ENCODE measurements around the gene SPAG7.

SPAG7 gene

DNA sequence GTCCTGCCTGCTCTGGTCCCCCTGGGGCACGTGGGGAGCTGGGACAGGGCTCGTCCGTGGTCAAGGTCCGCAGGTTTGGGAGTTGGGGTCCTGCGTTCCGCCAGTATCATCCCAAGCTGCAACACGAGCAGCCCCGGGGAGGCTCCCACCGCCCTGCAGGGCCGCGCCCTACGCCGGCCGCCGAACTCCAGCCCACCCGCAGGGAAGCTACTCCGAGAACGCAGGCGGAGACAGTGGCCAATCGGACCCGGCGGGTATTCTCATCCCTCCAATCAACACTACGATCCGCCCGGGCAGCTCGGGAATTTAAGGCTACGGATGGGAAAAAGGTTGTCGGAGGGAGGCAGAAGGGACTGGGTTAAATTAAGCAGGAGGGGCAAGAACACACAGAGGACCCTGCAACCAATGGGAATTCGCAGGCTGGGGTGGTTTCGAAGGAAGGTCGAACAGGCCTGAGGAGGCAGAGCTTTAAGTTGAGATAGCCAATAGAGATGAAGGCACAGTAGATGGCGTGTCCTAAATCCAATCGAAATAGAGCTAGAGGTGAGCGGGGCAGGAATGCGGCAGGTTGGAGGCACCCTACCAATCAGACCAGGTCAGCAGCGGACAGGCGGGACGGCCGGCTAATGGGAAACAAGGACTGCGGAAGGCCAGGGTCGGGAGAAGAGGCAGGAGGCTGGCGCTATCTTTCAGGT is 626 bp downstream of the SPAG7 start:
- H3K9me3 Mint-ChIP-seq = no peaks in the 10 kb centered on the region
- peaks cover 29% of the 10 kb centered on the region for H3K36me3 Mint-ChIP-seq (ENCODE audit: low read depth)
- H3K4me1 Mint-ChIP-seq (ENCODE audit: low read depth) = peaks cover 43% of the 10 kb centered on the region
- H3K4me3 Mint-ChIP-seq = no peak overlapping the region
- H3K27me3 Mint-ChIP-seq = no peaks in the 10 kb centered on the region
- H3K27ac Mint-ChIP-seq = no peak overlapping the region

DNA sequence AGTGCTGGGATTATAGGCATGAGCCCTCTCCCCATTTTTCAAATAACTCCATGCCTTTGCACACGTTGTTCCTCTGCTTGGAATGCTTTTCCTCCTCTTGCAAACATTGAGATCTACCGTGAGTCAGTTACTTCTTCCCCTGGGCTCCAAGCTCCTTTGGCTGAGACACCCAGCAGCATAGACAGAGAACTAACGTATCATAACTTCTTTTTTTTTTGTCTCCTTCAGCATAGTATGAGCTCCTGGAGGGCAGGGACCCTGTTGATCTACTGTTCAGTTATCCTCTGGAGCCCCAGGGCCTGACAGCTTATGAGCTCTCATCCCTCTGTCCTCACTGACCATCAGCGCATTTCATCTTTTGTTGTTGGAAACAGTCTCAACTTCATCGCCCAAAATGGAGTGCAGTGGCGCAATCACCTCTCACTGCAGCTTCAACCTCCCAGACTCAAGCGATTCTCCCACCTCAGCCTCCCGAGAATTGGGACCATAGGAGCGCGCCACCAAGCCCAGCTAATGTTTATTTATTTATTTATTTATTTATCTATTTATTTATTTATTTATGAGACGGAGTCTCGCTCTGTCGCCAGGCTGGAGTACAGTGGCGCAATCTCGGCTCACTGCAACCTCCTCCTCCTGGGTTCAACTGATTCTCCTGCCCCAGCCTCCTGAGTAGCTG is 2.2 kb downstream of the SPAG7 start:
- Mint-ChIP-seq H3K27ac (peak overlapping the region; percentile 38), H3K4me1 (ENCODE audit: low read depth) (peaks cover 34% of the 10 kb centered on the region), H3K27me3 (no peaks in the 10 kb centered on the region), H3K4me3 (no peak overlapping the region), H3K36me3 (ENCODE audit: low read depth) (peaks cover 24% of the 10 kb centered on the region), H3K9me3 (no peaks in the 10 kb centered on the region)

DNA sequence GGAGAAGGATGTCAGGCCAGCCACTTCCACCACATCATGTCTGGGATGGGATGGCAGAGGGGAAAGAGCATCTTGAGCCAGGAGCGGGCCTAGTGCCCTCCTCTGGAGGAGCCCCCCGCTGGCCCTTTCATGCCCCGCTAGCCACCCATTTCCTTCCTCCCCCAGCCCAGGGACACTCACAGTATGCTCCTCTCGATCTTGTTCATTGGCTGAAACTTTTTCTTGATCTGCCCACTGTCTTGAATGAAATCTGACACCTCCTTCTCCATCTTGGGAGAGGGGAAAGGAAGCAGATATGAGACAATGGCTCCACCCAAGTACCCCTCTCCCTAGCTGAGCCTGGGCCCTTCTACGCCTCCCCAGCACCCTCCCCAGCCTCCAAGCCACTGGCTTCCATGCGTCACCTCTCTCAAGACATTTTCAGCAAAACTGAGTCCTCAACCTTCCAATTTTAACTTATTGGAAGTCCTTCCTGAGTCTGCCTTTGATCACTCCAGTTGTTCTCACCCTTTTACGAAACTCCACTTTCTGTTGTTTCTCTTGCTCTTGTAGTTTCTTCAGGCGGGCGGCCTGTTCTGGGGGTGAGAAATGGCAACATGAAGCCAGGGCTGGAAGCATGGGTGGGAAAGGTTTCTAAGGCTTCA is 7.2 kb downstream of the SPAG7 start:
- Mint-ChIP-seq H3K36me3 (ENCODE audit: low read depth) (peaks cover 15% of the 10 kb centered on the region), H3K4me1 (ENCODE audit: low read depth) (peaks cover 12% of the 10 kb centered on the region), H3K27me3 (no peaks in the 10 kb centered on the region), H3K27ac (no peak overlapping the region), H3K9me3 (no peaks in the 10 kb centered on the region), H3K4me3 (no peak overlapping the region)

DNA sequence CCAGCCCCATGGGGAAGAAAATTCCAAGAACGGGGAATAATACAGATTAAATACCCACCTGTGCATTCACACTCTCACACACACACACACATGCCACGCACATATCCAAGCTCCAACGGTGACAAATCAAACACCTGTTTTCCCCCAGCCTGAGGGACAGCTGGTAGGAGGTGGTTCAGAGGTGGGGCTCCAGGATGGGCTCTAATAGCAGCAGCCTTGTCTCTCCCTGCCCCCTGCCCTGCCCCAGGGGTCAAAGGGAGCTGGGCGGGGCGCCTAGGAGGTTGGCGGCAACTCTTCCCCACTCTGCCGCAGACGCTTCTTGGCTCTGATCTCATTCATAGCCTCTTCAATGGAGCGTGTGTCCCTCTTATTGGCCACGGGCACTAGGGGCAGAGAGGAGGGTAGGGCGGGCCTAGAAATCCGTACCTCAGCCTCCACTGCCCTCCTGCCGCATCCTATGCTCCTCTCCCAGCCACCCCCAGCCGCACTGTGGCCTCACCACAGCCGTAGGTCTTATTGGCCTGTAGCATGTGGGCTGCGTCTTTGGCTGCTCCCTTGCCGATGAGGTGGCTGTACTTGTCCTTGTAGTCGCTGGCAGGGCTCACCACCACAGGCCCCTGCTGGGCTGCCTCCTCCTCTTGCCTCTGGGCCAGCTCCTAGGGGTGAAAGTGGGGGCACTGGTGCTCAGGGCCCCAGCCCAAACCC is 8.2 kb downstream of the SPAG7 start:
- no peak overlapping the region for H3K27ac Mint-ChIP-seq
- no peaks in the 10 kb centered on the region for H3K27me3 Mint-ChIP-seq
- H3K9me3 Mint-ChIP-seq = no peaks in the 10 kb centered on the region
- peaks cover 8% of the 10 kb centered on the region for H3K4me1 Mint-ChIP-seq (ENCODE audit: low read depth)
- H3K36me3 Mint-ChIP-seq (ENCODE audit: low read depth) = peaks cover 10% of the 10 kb centered on the region
- no peak overlapping the region for H3K4me3 Mint-ChIP-seq

DNA sequence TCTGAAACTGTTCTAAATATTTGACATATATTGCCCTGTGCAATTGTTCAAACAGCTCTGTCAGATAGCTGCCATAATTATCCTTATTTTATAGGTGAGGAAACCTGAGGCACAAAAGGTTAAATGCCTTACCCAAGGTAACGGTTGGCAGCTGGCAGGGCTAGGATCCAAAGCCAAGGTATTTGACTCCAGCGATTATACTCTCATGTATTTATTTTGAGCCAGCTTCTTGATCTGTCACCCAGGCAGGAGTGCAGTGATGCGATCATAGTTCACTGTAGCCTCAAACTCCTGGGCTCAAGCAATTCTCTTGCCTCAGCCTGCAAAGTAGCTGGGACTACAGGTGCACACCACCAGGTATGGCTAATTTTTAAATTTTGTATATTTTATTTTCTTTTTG is 9.5 kb downstream of the SPAG7 start:
- no peak overlapping the region for H3K4me3 Mint-ChIP-seq
- H3K4me1 Mint-ChIP-seq (ENCODE audit: low read depth) = peaks cover 8% of the 10 kb centered on the region
- no peaks in the 10 kb centered on the region for H3K27me3 Mint-ChIP-seq
- H3K9me3 Mint-ChIP-seq = no peaks in the 10 kb centered on the region
- H3K27ac Mint-ChIP-seq = no peak overlapping the region
- peaks cover 10% of the 10 kb centered on the region for H3K36me3 Mint-ChIP-seq (ENCODE audit: low read depth)

DNA sequence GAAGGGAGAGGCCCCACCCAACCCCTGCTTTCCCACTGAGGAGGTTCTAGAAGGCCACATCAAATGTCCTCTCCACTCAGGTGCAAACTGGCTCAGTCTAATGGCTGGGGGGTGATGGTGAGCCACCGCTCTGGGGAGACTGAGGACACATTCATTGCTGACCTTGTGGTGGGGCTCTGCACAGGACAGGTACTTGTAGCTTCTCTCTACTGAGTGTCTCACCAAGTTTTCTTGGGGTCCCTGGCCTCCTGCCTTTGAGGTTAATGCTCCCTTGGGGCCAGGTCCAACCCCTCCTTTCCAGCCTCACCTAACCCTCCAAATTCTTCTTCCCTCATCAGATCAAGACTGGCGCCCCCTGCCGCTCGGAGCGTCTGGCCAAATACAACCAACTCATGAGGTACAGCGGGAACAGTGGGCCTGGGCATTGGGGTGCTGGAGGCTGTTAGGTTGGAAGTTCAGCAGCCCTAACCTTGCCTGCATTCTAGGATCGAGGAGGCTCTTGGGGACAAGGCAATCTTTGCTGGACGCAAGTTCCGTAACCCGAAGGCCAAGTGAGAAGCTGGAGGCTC is 11.0 kb downstream of the SPAG7 start:
- Mint-ChIP-seq H3K4me1 (ENCODE audit: low read depth) (peaks cover 12% of the 10 kb centered on the region), H3K4me3 (no peak overlapping the region), H3K9me3 (no peaks in the 10 kb centered on the region), H3K27ac (no peak overlapping the region), H3K36me3 (ENCODE audit: low read depth) (peaks cover 7% of the 10 kb centered on the region), H3K27me3 (no peaks in the 10 kb centered on the region)

DNA sequence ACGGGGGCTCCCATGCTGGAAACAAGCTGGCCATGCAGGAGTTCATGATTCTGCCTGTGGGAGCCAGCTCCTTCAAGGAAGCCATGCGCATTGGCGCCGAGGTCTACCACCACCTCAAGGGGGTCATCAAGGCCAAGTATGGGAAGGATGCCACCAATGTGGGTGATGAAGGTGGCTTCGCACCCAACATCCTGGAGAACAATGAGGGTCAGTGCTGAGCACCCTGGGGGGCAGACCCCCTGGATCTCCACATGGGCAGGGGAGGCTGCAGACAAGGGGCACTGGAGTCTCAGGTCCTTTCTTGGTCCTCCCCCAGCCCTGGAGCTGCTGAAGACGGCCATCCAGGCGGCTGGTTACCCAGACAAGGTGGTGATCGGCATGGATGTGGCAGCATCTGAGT is 12.5 kb downstream of the SPAG7 start:
- Mint-ChIP-seq H3K9me3 (no peaks in the 10 kb centered on the region), H3K36me3 (ENCODE audit: low read depth) (no peaks in the 10 kb centered on the region), H3K4me1 (ENCODE audit: low read depth) (peaks cover 26% of the 10 kb centered on the region), H3K27me3 (no peaks in the 10 kb centered on the region), H3K27ac (no peak overlapping the region), H3K4me3 (no peak overlapping the region)

DNA sequence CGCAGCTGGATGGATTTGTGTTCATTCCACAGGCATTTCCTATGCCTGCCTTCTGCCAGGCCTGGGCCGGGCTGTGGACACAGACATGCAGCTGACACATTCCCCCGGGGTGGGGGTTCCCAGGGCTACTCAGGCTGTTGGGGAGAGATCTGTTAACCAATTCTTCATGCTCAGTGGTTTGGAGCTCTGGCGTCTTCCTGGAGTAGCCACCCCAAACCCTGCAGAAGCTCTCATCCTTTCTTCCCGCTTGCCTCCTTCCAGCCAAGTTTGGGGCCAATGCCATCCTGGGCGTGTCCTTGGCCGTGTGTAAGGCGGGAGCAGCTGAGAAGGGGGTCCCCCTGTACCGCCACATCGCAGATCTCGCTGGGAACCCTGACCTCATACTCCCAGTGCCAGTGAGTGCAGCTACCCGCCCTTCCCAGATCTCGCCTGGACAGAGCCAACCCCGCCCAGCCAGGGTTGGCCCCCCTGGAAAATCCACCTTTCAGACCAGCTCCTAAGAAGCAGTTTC is 14.1 kb downstream of the SPAG7 start:
- Mint-ChIP-seq H3K27me3 (no peaks in the 10 kb centered on the region), H3K4me3 (no peak overlapping the region), H3K4me1 (ENCODE audit: low read depth) (peaks cover 26% of the 10 kb centered on the region), H3K36me3 (ENCODE audit: low read depth) (no peaks in the 10 kb centered on the region), H3K9me3 (no peaks in the 10 kb centered on the region), H3K27ac (no peak overlapping the region)

DNA sequence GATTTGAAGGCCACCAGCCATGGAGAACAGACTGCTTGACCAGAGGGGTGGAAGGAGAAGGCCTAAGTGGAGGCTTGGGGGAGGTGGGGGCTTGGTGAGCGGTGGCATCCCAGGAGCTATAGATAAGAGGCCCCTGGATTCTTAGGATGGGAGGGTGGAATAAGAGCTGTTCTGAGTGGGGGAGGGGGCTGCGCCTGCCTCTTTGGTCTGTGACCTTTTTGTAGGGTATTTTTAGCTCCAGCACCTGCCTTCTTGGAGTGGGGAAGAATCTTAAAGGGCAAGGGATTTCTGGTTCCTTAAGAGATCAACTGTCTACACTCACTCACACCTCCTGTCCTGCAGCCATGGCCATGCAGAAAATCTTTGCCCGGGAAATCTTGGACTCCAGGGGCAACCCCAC is 16.1 kb downstream of the SPAG7 start:
- H3K4me3 Mint-ChIP-seq = peak overlapping the region; percentile 86

DNA sequence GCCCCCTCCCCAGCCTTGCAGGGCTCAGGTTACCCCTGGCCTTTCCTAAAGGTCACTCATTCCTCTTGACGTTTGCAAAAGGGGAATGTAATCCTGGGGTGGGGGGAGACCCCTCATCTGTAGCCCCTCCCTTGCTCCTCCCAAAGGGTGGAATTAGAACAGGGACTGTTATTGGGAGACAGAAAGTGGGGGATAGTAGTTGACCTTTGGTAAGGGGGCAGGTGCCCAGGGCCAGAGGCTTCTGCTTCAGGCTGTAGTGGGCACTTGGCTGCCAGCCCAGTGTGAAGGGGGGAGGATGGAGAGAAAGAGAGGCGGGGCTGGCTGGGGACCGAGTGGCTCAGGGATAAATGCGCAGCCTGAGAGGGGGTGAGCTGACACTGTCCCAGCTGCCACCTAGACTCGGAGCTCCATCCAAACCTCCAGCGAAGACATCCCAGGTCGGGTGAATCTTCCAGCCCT is 16.8 kb downstream of the SPAG7 start, which contains the start of gene ENO3:
ENO3 (plus strand) TSS at position 374 of the 459 bp plus-strand sequence. CDS start 711 bp downstream, outside the sequence.
- H3K27me3 Mint-ChIP-seq = no peaks in the 10 kb centered on the region
- H3K9me3 Mint-ChIP-seq = no peaks in the 10 kb centered on the region
- H3K27ac Mint-ChIP-seq = peak within 1 kb of the TSS; percentile 96
- peaks cover 29% of the 10 kb centered on the region for H3K4me1 Mint-ChIP-seq (ENCODE audit: low read depth)
- peak within 1 kb of the TSS; percentile 86 for H3K4me3 Mint-ChIP-seq
- peaks cover 20% of the 10 kb centered on the region for H3K36me3 Mint-ChIP-seq (ENCODE audit: low read depth)

More for the DNA sequence above, 16.1 kb downstream of the SPAG7 start:
- Mint-ChIP-seq H3K36me3 (ENCODE audit: low read depth) (peaks cover 12% of the 10 kb centered on the region), H3K27me3 (no peaks in the 10 kb centered on the region), H3K27ac (peak overlapping the region; percentile 96), H3K4me1 (ENCODE audit: low read depth) (peaks cover 29% of the 10 kb centered on the region), H3K9me3 (no peaks in the 10 kb centered on the region)

DNA sequence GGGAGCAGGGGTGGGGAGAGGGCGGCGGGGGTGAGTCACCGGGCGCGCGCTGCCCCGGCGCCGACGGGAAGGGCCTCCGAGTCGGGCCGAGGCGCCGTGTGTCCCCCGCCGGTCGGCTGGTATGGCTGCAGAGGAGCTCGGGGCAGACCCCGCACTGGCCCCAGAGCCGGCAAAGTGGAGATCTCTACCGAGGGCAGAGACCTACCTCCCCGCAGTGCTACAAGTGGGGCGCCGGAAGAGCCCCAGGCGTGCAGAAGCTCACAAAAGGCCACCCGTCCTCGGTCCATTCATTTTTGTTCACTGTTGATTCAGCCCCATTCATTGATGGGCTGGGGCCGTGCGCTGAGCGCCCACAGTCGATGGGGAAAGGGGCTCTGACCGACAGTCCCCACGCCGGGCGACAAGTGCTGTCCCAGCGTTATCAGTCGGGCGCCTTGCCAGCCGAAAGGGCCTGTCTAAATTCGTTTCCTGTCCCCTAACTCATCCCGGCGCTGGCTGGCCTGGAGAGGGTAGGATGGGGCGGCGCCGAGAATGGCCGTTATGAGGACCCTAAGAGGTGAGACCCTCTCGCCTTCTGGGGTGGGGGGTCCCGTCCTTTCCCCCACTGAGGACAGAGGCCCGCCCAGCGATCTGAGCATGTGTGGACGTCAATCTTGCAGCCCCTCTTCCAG is 17.4 kb downstream of the SPAG7 start:
- Mint-ChIP-seq H3K4me3 (peak overlapping the region; percentile 86), H3K27me3 (no peaks in the 10 kb centered on the region), H3K4me1 (ENCODE audit: low read depth) (peaks cover 35% of the 10 kb centered on the region), H3K36me3 (ENCODE audit: low read depth) (peaks cover 25% of the 10 kb centered on the region), H3K27ac (peak overlapping the region; percentile 96), H3K9me3 (no peaks in the 10 kb centered on the region)

DNA sequence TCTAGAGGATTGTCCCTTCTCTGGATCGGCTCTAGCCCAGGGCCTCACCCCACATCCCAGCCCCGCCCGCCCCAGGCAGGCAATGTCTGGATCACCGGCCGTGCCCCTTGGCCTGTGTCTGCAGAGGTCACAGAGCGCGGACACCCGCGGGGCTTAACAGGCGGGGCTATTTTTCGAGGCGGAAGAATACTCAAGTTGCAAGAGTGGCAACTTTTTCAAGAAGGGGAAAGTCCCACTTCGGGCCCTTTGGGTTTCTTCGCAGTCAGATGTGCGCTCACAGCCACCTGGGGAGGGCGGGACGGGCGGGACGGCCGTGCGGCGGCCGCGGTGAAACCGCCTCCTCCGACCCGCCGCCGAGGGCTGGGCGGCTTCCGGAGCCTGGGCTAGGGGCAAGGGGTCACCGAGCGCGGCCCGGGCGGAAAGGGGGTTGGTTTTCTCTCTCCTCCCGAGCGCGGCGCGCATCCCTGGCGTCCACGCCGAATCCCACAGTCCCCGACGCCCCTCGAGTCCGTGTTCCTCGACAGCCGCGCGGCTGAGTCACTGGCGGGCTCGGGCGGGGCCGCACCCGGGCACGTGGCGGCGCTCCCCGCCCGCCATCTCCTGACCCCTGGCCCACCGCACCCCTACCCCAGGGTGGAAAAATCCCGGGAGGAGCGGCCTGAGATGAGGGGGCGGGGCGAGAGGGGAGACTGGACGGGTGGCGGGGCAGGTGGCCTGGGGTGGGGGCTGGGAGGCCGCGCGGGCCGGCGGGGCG is 18.1 kb downstream of the SPAG7 start:
- H3K4me1 Mint-ChIP-seq (ENCODE audit: low read depth) = peaks cover 42% of the 10 kb centered on the region
- no peaks in the 10 kb centered on the region for H3K9me3 Mint-ChIP-seq
- peaks cover 32% of the 10 kb centered on the region for H3K36me3 Mint-ChIP-seq (ENCODE audit: low read depth)
- H3K4me3 Mint-ChIP-seq = peak overlapping the region; percentile 93
- H3K27me3 Mint-ChIP-seq = no peaks in the 10 kb centered on the region
- H3K27ac Mint-ChIP-seq = peak overlapping the region; percentile 81

DNA sequence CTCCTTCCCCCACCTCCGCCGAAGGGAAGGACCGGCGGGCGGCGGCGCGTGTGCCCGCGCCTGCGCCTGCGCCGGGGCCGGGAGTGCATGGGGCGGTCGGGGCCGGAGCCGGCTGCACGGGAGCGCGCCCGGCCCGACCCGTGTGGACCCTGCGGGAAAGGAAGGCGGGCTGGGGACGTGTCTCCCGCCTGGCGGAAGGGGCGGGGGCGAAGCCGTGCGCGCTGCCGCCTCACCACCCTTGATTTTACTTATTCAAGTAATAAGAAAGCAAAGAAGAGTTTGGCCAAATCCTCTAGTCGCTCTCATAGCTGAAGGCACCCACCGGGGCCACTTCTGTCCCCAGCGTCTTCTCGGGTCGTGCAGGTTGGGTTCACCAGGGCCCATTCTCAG is 18.7 kb downstream of the SPAG7 start:
- Mint-ChIP-seq H3K4me3 (peak overlapping the region; percentile 93), H3K27ac (peak overlapping the region; percentile 99), H3K4me1 (ENCODE audit: low read depth) (peaks cover 47% of the 10 kb centered on the region), H3K9me3 (no peaks in the 10 kb centered on the region), H3K27me3 (no peaks in the 10 kb centered on the region), H3K36me3 (ENCODE audit: low read depth) (peaks cover 38% of the 10 kb centered on the region)
